ENCODE measurements around the gene TMEM163.

GRCh38 chr2:134716721-134717243 is 2.0 kb downstream of the TMEM163 start:
- TF ChIP-seq EZH2 (IDR thresholded peaks at IDR 0.05): no peak
- TF ChIP-seq CTCF (IDR thresholded peaks at IDR 0.05): no peak
- TF ChIP-seq EZH2phosphoT487 (IDR thresholded peaks at IDR 0.05): no peak

Measured in neural progenitor cell (in vitro differentiated cells).